SK-N-SH (cell line): ENCODE measurements around the gene TMEM80. TPM values are rescaled to one million over a fixed set of nuclear protein-coding genes. Genes with fewer than 3 reads are reported as not detected.
"Not testable (repeated sequence)": the region's sequence is repeated elsewhere in the genome, so short reads cannot be mapped to it uniquely, and the experiment has no call there.

Source experiments
- CTCF ChIA-PET: fragments of 300-600, 350-600 bp; formaldehyde crosslinking; extraction: SDS; loops from one replicate; lab custom pipeline; 2021; lab: Yijun Ruan, JAX
- POLR2A ChIA-PET: fragments of 350-600 bp; sonication (Branson Sonifier 250); formaldehyde crosslinking; extraction: SDS; loops from one replicate; lab custom pipeline; 2020; ENCODE audit warnings: antibody characterized with exemption, inconsistent platforms; lab: Yijun Ruan, JAX
- DNase-seq: peaks from one replicate; pipeline ENCODE4 v3.0.0; 2012
- H2AFZ ChIP-seq: fragments of 200-600 bp; sonication (generic); 2 replicates; pipeline ENCODE4 v1.8.1; 2016; ENCODE audit warnings: antibody characterized with exemption, mild to moderate bottlenecking, low read depth
- H3F3A ChIP-seq: fragments of 200-600 bp; sonication (generic); replicated peaks from 2 replicates; pipeline ENCODE3; 2016; ENCODE audit warnings: antibody characterized with exemption, mild to moderate bottlenecking; ENCODE audit not compliant: insufficient read depth
- H3K27ac ChIP-seq, 2 experiments: fragments of 200-500 bp in 1 of 2; fragments of 200-600 bp in 1 of 2; sonication (Bioruptor generic) in 1 of 2; sonication (generic), shearing (Covaris generic) in 1 of 2; 2 replicates each; pipeline versions ENCODE4 v1.5.1 to v1.6.1; 2014 to 2016; ENCODE audit warnings: low read depth in 2 of 2, inconsistent platforms in 1 of 2, low read length in 1 of 2, mild to moderate bottlenecking in 1 of 2, mixed read lengths in 1 of 2
- H3K27me3 ChIP-seq: fragments of 200-600 bp; sonication (generic), shearing (Covaris generic); 2 replicates; pipeline ENCODE4 v1.6.1; 2016; ENCODE audit warnings: mixed run types; ENCODE audit not compliant: insufficient read depth
- H3K36me3 ChIP-seq, 2 experiments: fragments of 200-500 bp in 1 of 2; fragments of 200-600 bp in 1 of 2; sonication (Bioruptor generic) in 1 of 2; sonication (generic) in 1 of 2; replicated peaks in 1 of 2; 2 replicates each; pipeline versions ENCODE3 to v1.5.1; 2014 to 2016; ENCODE audit warnings: low read length in 1 of 2, mild to moderate bottlenecking in 1 of 2; ENCODE audit not compliant: insufficient read depth in 2 of 2, control insufficient read depth in 1 of 2
- H3K4me1 ChIP-seq, 2 experiments: fragments of 200-500 bp in 1 of 2; fragments of 200-600 bp in 1 of 2; sonication (Bioruptor generic) in 1 of 2; sonication (generic), shearing (Covaris generic) in 1 of 2; 2 replicates each; pipeline versions ENCODE4 v1.5.1 to v1.6.1; 2014 to 2016; ENCODE audit warnings: low read depth in 1 of 2, low read length in 1 of 2, mixed run types in 1 of 2; ENCODE audit not compliant: insufficient read depth in 2 of 2, control insufficient read depth in 1 of 2
- H3K4me2 ChIP-seq: fragments of 200-600 bp; sonication (generic), shearing (Covaris generic); 2 replicates; pipeline ENCODE4 v1.6.1; 2017; ENCODE audit warnings: mixed run types
- H3K4me3 ChIP-seq, 2 experiments: fragments of 200-500 bp in 1 of 2; fragments of 200-600 bp in 1 of 2; sonication (Bioruptor generic) in 1 of 2; sonication (generic), shearing (Covaris generic) in 1 of 2; 2 replicates each; pipeline versions ENCODE4 v1.5.1 to v1.8.1; 2014 to 2016; ENCODE audit warnings: low read depth in 2 of 2, inconsistent platforms in 1 of 2, low read length in 1 of 2, mild to moderate bottlenecking in 1 of 2, mixed read lengths in 1 of 2, moderate library complexity in 1 of 2
- H3K79me2 ChIP-seq: fragments of 200-600 bp; sonication (generic); 2 replicates; pipeline ENCODE4 v1.8.1; 2017; ENCODE audit warnings: mild to moderate bottlenecking; ENCODE audit not compliant: insufficient read depth
- H3K9ac ChIP-seq: fragments of 200-600 bp; sonication (generic); 2 replicates; pipeline ENCODE4 v1.6.1; 2017; ENCODE audit warnings: mixed run types
- H3K9me2 ChIP-seq: fragments of 200-600 bp; sonication (generic); 2 replicates; pipeline ENCODE4 v1.6.1; 2017; ENCODE audit warnings: mixed run types
- H3K9me3 ChIP-seq: fragments of 200-600 bp; sonication (generic); 2 replicates; pipeline ENCODE4 v1.6.1; 2017; ENCODE audit warnings: mixed run types, mild to moderate bottlenecking, moderate library complexity
- H4K20me1 ChIP-seq: fragments of 200-600 bp; sonication (generic); 2 replicates; pipeline ENCODE4 v1.6.1; 2017; ENCODE audit warnings: mild to moderate bottlenecking, mixed run types; ENCODE audit not compliant: insufficient read depth
- CHD2 ChIP-seq: fragments of 150-350 bp; IDR thresholded peaks from 2 replicates; pipeline ENCODE4 v1.6.1; 2018; ENCODE audit warnings: low read length; ENCODE audit not compliant: partially characterized antibody
- CTCF ChIP-seq: fragments of 200-600 bp; sonication (generic); IDR thresholded peaks from 2 replicates; pipeline ENCODE4 v1.6.1; 2017; ENCODE audit warnings: antibody characterized with exemption, mild to moderate bottlenecking, moderate library complexity
- EP300 ChIP-seq, 2 experiments: IDR thresholded peaks; 2 replicates each; pipeline versions ENCODE4 v1.4.0 to v1.6.1; 2012; ENCODE audit warnings: borderline replicate concordance in 1 of 2, low read depth in 1 of 2, low read length in 1 of 2
- FOSL2 ChIP-seq: IDR thresholded peaks from 2 replicates; pipeline ENCODE4 v1.4.0; 2012; ENCODE audit warnings: low read depth, mild to moderate bottlenecking, moderate library complexity, borderline replicate concordance
- GATA2 ChIP-seq: sonication (generic); formaldehyde crosslinking; IDR thresholded peaks from 2 replicates; pipeline ENCODE4 v1.5.0; 2020; ENCODE audit warnings: mild to moderate bottlenecking, missing genetic modification reagents
- MAX ChIP-seq: IDR thresholded peaks from 2 replicates; pipeline ENCODE4 v1.4.0; 2012; ENCODE audit warnings: low read depth
- MXI1 ChIP-seq: IDR thresholded peaks from 2 replicates; pipeline ENCODE4 v1.6.1; 2012; ENCODE audit warnings: mild to moderate bottlenecking, low read depth, low read length, improper control_type of control experiment
- NRF1 ChIP-seq: IDR thresholded peaks from 2 replicates; pipeline ENCODE4 v1.6.1; 2012; ENCODE audit warnings: low read depth, mild to moderate bottlenecking, low read length
- RAD21 ChIP-seq: IDR thresholded peaks from 2 replicates; pipeline ENCODE4 v1.6.1; 2012; ENCODE audit warnings: mild to moderate bottlenecking, low read length
- RXRA ChIP-seq: IDR thresholded peaks from 2 replicates; pipeline ENCODE4 v1.4.0; 2012; ENCODE audit warnings: low read depth, mild to moderate bottlenecking, borderline replicate concordance
- SIN3A ChIP-seq: IDR thresholded peaks from 2 replicates; pipeline ENCODE4 v1.6.1; 2012; ENCODE audit warnings: low read depth, mild to moderate bottlenecking, low read length, moderate library complexity, borderline replicate concordance
- TAF1 ChIP-seq: IDR thresholded peaks from 2 replicates; pipeline ENCODE4 v1.6.1; 2012; ENCODE audit warnings: low read depth, mild to moderate bottlenecking, low read length, moderate library complexity, borderline replicate concordance
- TCF12 ChIP-seq: IDR thresholded peaks from 2 replicates; pipeline ENCODE4 v1.4.0; 2012
- ZBTB33 ChIP-seq: IDR thresholded peaks from 2 replicates; pipeline ENCODE4 v1.4.0; 2012; ENCODE audit warnings: low read depth, borderline replicate concordance
- WGBS: methylation state at CpG from one replicate; pipeline ENCODE4 v1.1.6; 2017; ENCODE audit warnings: low lambda C conversion rate; 5-methylcytosine and 5-hydroxymethylcytosine counted together
- polyA plus RNA-seq, 3 experiments: library from polyadenylated mRNA; depleted of rRNA; stranded (reverse); fragments of >200 nt; gene quantifications; 2 replicates each; pipeline ENCODE4 v1.2.3, GENCODE V29; 2012
- TF ChIP-seq, protein P1 (sequence below): IDR thresholded peaks from 2 replicates; pipeline ENCODE4 v1.6.1; 2012; ENCODE audit warnings: mild to moderate bottlenecking, low read depth, low read length, moderate library complexity

Gene TMEM80
- polyA plus RNA-seq, 1 of the 3 experiments (the other 2 are of a cell fraction): 40.4 TPM

DNA sequence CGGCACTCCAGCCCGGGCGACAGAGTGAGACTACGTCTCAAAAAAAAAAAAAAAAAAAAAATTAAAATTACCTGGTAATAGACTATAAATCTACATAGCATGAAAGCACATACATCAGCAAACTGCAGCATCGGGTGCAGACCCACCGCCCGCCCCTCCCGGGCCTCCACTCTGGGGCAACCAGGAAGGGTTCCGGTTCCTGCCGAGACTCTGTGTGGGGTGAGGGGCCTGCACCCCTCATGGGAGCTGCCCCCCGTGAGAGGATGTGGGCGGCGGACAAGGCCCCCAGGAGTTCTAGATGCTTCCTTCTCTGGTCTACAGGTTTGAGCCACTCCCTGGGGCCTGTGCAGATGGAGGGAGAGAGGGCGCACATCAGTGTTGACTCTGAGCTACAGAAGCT is 49.4 kb upstream of the TMEM80 start:
- no peaks in the 10 kb centered on the region for H3K4me1 ChIP-seq
- H3F3A ChIP-seq: peaks cover 14% of the 10 kb centered on the region
- 92% methylated on average over 14 of the region's 14 CpGs for WGBS
- ChIA-PET CTCF (interaction anchor here (1.4 to 2.0 kb wide), 2 partner anchors 81 to 91 kb away, joined by 6 read pairs; no protein-coding TSS in a partner anchor), POLR2A (no interaction called here)
- H4K20me1 ChIP-seq: no peaks in the 10 kb centered on the region
- no peaks in the 10 kb centered on the region for H3K27me3 ChIP-seq
- H3K9ac ChIP-seq: no peak overlapping the region
- TF ChIP-seq GATA2 (CRISPR knock-in tag): no peak
- TF ChIP-seq CTCF: no peak
- TF ChIP-seq EP300 (IDR thresholded peaks at IDR 0.05; ENCODE audit: borderline replicate concordance in 1 of 2, low read depth in 1 of 2, low read length in 1 of 2): no peak
- TF ChIP-seq RAD21: no peak
- no peak for TF ChIP-seq TCF12
- TF ChIP-seq TAF1: no peak
- TF ChIP-seq ZBTB33: no peak
- no peak for TF ChIP-seq CHD2
- TF ChIP-seq, protein P1, sequence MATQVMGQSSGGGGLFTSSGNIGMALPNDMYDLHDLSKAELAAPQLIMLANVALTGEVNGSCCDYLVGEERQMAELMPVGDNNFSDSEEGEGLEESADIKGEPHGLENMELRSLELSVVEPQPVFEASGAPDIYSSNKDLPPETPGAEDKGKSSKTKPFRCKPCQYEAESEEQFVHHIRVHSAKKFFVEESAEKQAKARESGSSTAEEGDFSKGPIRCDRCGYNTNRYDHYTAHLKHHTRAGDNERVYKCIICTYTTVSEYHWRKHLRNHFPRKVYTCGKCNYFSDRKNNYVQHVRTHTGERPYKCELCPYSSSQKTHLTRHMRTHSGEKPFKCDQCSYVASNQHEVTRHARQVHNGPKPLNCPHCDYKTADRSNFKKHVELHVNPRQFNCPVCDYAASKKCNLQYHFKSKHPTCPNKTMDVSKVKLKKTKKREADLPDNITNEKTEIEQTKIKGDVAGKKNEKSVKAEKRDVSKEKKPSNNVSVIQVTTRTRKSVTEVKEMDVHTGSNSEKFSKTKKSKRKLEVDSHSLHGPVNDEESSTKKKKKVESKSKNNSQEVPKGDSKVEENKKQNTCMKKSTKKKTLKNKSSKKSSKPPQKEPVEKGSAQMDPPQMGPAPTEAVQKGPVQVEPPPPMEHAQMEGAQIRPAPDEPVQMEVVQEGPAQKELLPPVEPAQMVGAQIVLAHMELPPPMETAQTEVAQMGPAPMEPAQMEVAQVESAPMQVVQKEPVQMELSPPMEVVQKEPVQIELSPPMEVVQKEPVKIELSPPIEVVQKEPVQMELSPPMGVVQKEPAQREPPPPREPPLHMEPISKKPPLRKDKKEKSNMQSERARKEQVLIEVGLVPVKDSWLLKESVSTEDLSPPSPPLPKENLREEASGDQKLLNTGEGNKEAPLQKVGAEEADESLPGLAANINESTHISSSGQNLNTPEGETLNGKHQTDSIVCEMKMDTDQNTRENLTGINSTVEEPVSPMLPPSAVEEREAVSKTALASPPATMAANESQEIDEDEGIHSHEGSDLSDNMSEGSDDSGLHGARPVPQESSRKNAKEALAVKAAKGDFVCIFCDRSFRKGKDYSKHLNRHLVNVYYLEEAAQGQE: no peak
- no peak for TF ChIP-seq RXRA
- no peak for TF ChIP-seq NRF1
- TF ChIP-seq MAX: no peak
- no peak for TF ChIP-seq FOSL2
- TF ChIP-seq SIN3A: no peak
- no peak for TF ChIP-seq MXI1
- H2AFZ ChIP-seq: no peak overlapping the region
- no peak overlapping the region for H3K4me3 ChIP-seq
- no peaks in the 10 kb centered on the region for H3K9me2 ChIP-seq
- no peak overlapping the region for H3K4me2 ChIP-seq
- H3K9me3 ChIP-seq: no peaks in the 10 kb centered on the region
- no peak for DNase-seq
- no peak overlapping the region for H3K27ac ChIP-seq
- peaks cover 5 to 7% of the 10 kb centered on the region in 2 experiments for H3K36me3 ChIP-seq
- no peaks in the 10 kb centered on the region for H3K79me2 ChIP-seq

DNA sequence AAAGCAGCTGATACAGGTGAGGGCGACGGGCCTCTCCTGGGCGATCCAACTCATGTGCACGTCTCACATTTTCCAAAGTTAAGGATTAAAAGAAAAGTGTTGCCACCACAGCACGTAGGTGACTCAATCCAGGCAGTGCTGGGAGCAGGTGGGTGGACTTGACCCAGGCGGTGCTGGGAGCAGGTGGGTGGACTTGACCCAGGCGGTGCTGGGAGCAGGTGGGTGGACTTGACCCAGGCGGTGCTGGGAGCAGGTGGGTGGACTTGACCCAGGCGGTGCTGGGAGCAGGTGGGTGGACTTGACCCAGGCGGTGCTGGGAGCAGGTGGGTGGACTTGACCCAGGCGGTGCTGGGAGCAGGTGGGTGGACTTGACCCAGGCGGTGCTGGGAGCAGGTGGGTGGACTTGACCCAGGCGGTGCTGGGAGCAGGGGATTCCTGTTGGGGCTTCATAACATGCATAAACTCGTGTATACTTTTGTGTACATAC is 47.9 kb upstream of the TMEM80 start:
- DNase-seq, H3K27ac ChIP-seq, H3K36me3 ChIP-seq, H2AFZ ChIP-seq, H4K20me1 ChIP-seq, H3K9me2 ChIP-seq, H3K9me3 ChIP-seq, H3K4me2 ChIP-seq, H3K4me1 ChIP-seq, H3K9ac ChIP-seq, POLR2A ChIA-PET, H3K79me2 ChIP-seq, H3K27me3 ChIP-seq, H3K4me3 ChIP-seq: not testable (repeated sequence)
- 78% methylated on average over 9 of the region's 14 CpGs for WGBS
- peaks cover 14% of the 10 kb centered on the region for H3F3A ChIP-seq
- CTCF ChIA-PET: interaction anchor here (2.0 kb wide), 1 partner anchor 93 kb away, joined by 6 read pairs; no protein-coding TSS in a partner anchor
